H9 (cell line): Measurements from ENCODE around the gene LRRC74B. TPM values are rescaled to one million over a fixed set of nuclear protein-coding genes. Genes with fewer than 3 reads are reported as not detected.

Source experiments
- DNase-seq: peaks from one replicate; pipeline ENCODE4 v3.0.0-alpha.2; 2017
- H2AFZ ChIP-seq: one replicate; pipeline ENCODE4 v1.6.1; 2013; ENCODE audit warnings: mild to moderate bottlenecking, low read length, control low read depth, moderate library complexity
- H2AK5ac ChIP-seq: 2 replicates; pipeline ENCODE4 v1.6.1; 2013; ENCODE audit warnings: low read length, control low read depth, mixed read lengths; ENCODE audit not compliant: insufficient read length
- H2BK120ac ChIP-seq: one replicate; pipeline ENCODE4 v1.6.1; 2013; ENCODE audit warnings: low read depth, mild to moderate bottlenecking, low read length, control low read depth, inconsistent platforms; ENCODE audit not compliant: poor library complexity, severe bottlenecking
- H2BK12ac ChIP-seq: 2 replicates; pipeline ENCODE4 v1.6.1; 2013; ENCODE audit warnings: low read length, control low read depth, mixed read lengths, low read depth; ENCODE audit not compliant: insufficient read length
- H2BK15ac ChIP-seq: 2 replicates; pipeline ENCODE4 v1.6.1; 2013; ENCODE audit warnings: low read depth, low read length, control low read depth
- H2BK20ac ChIP-seq: one replicate; pipeline ENCODE4 v1.6.1; 2013; ENCODE audit warnings: low read depth, mild to moderate bottlenecking, low read length, control low read depth, inconsistent platforms; ENCODE audit not compliant: poor library complexity, severe bottlenecking
- H2BK5ac ChIP-seq: 2 replicates; pipeline ENCODE4 v1.6.1; 2013; ENCODE audit warnings: low read length, control low read depth, mixed read lengths; ENCODE audit not compliant: insufficient read length
- H3K14ac ChIP-seq: 2 replicates; pipeline ENCODE4 v1.6.1; 2013; ENCODE audit warnings: low read length, control low read depth; ENCODE audit not compliant: insufficient read depth
- H3K18ac ChIP-seq: 2 replicates; pipeline ENCODE4 v1.6.1; 2013; ENCODE audit warnings: low read depth, mild to moderate bottlenecking, mixed read lengths, low read length, control low read depth; ENCODE audit not compliant: insufficient read length
- H3K23ac ChIP-seq: 2 replicates; pipeline ENCODE4 v1.6.1; 2013; ENCODE audit warnings: low read length, control low read depth, mixed read lengths, low read depth; ENCODE audit not compliant: insufficient read length
- H3K23me2 ChIP-seq: 2 replicates; pipeline ENCODE4 v1.6.1; 2013; ENCODE audit warnings: low read depth, mild to moderate bottlenecking, mixed read lengths, low read length, control low read depth; ENCODE audit not compliant: insufficient read length, poor library complexity, severe bottlenecking
- H3K27ac ChIP-seq: 2 replicates; pipeline ENCODE4 v1.5.1; 2013; ENCODE audit warnings: low read length, control low read depth, mixed read lengths, low read depth; ENCODE audit not compliant: insufficient read length
- H3K27me3 ChIP-seq: 2 replicates; pipeline ENCODE4 v1.6.1; 2013; ENCODE audit warnings: low read length, control low read depth, inconsistent platforms; ENCODE audit not compliant: insufficient read depth
- H3K4ac ChIP-seq: 2 replicates; pipeline ENCODE4 v1.6.1; 2013; ENCODE audit warnings: low read depth, mild to moderate bottlenecking, control low read depth, inconsistent platforms, low read length, moderate library complexity
- H3K4me1 ChIP-seq: 2 replicates; pipeline ENCODE4 v1.6.1; 2013; ENCODE audit warnings: low read length, control low read depth, inconsistent platforms; ENCODE audit not compliant: insufficient read depth
- H3K4me2 ChIP-seq: 2 replicates; pipeline ENCODE4 v1.6.1; 2013; ENCODE audit warnings: low read length, control low read depth, mixed read lengths; ENCODE audit not compliant: insufficient read length, insufficient read depth
- H3K56ac ChIP-seq: 2 replicates; pipeline ENCODE4 v1.6.1; 2013; ENCODE audit warnings: low read depth, mild to moderate bottlenecking, mixed read lengths, low read length, control low read depth; ENCODE audit not compliant: insufficient read length
- H3K79me1 ChIP-seq: 2 replicates; pipeline ENCODE4 v1.6.1; 2013; ENCODE audit warnings: low read depth, mild to moderate bottlenecking, moderate library complexity, low read length, control low read depth, inconsistent platforms; ENCODE audit not compliant: insufficient read depth, poor library complexity, severe bottlenecking
- H3K79me2 ChIP-seq: 2 replicates; pipeline ENCODE4 v1.6.1; 2013; ENCODE audit warnings: low read length, control low read depth, inconsistent platforms; ENCODE audit not compliant: insufficient read depth
- H3K9ac ChIP-seq: 2 replicates; pipeline ENCODE4 v1.6.1; 2013; ENCODE audit warnings: low read length, control low read depth, mixed read lengths; ENCODE audit not compliant: insufficient read length; ENCODE audit errors: extremely low read depth
- H3K9me3 ChIP-seq: one replicate; pipeline ENCODE4 v1.6.1; 2013; ENCODE audit warnings: low read depth, low read length, inconsistent platforms; ENCODE audit not compliant: control insufficient read depth
- H3T11ph ChIP-seq: one replicate; pipeline ENCODE4 v1.6.1; 2013; ENCODE audit warnings: mild to moderate bottlenecking, low read length, control low read depth, inconsistent platforms
- H4K20me1 ChIP-seq: one replicate; pipeline ENCODE4 v1.6.1; 2013; ENCODE audit not compliant: control insufficient read depth, insufficient read length, insufficient read depth
- H4K5ac ChIP-seq: 2 replicates; pipeline ENCODE4 v1.6.1; 2013; ENCODE audit warnings: low read depth, mild to moderate bottlenecking, mixed read lengths, low read length, control low read depth; ENCODE audit not compliant: insufficient read length
- H4K8ac ChIP-seq: replicated peaks from 2 replicates; pipeline ENCODE4 v1.6.1; 2013; ENCODE audit warnings: low read length, control low read depth, mixed read lengths, low read depth; ENCODE audit not compliant: insufficient read length
- H4K91ac ChIP-seq: 2 replicates; pipeline ENCODE4 v1.6.1; 2013; ENCODE audit warnings: low read depth, mild to moderate bottlenecking, moderate library complexity, mixed read lengths, low read length, control low read depth; ENCODE audit not compliant: insufficient read length
- H3K27ac Mint-ChIP-seq, 3 experiments: 2 replicates in 2 of 3; 3 replicates in 1 of 3; pipeline ENCODE4 v1.8.0; 2020 to 2021; ENCODE audit warnings: mixed read lengths in 3 of 3, mild to moderate bottlenecking in 1 of 3, moderate library complexity in 1 of 3
- H3K27me3 Mint-ChIP-seq: 2 replicates; pipeline ENCODE4 v1.8.0; 2021; ENCODE audit warnings: low read depth, mild to moderate bottlenecking, moderate library complexity, mixed read lengths
- H3K36me3 Mint-ChIP-seq, 3 experiments: 2 replicates in 2 of 3; 3 replicates in 1 of 3; pipeline ENCODE4 v1.8.0; 2020 to 2021; ENCODE audit warnings: low read depth in 3 of 3, mixed read lengths in 3 of 3; ENCODE audit not compliant: insufficient read depth in 1 of 3
- H3K4me1 Mint-ChIP-seq, 2 experiments: 2 replicates each; pipeline ENCODE4 v1.8.0; 2020; ENCODE audit warnings: mixed read lengths in 2 of 2
- H3K4me3 Mint-ChIP-seq, 2 experiments: 2 replicates in 1 of 2; 3 replicates in 1 of 2; pipeline ENCODE4 v1.8.0; 2020 to 2021; ENCODE audit warnings: mild to moderate bottlenecking in 2 of 2, mixed read lengths in 2 of 2, moderate library complexity in 1 of 2
- H3K9me3 Mint-ChIP-seq, 2 experiments: 2 replicates in 1 of 2; 3 replicates in 1 of 2; pipeline ENCODE4 v1.8.0; 2020; ENCODE audit warnings: mild to moderate bottlenecking in 2 of 2, mixed read lengths in 2 of 2, moderate library complexity in 1 of 2
- WGBS: extraction: QIAGEN DNeasy Blood & Tissue Kit; methylation state at CpG from one replicate; pipeline ENCODE4 v1.1.7; 2013; ENCODE audit warnings: missing lambda C conversion rate, low lambda C conversion rate, mixed read lengths; ENCODE audit not compliant: insufficient read length; ENCODE audit errors: extremely low coverage; 5-methylcytosine and 5-hydroxymethylcytosine counted together
- total RNA-seq: library from RNA; stranded (reverse); gene quantifications from 2 replicates; pipeline ENCODE4 v1.2.1, GENCODE V29; 2021
- TF ChIP-seq, protein P1 (sequence below): fragments of 200-600 bp; sonication (generic); conservative IDR thresholded peaks from 3 replicates; pipeline ENCODE4 v1.8.0; 2021; ENCODE audit warnings: antibody characterized with exemption, mild to moderate bottlenecking

LRRC74B gene
- total RNA-seq, 1 experiment from 2014 or later, result not detected

DNA sequence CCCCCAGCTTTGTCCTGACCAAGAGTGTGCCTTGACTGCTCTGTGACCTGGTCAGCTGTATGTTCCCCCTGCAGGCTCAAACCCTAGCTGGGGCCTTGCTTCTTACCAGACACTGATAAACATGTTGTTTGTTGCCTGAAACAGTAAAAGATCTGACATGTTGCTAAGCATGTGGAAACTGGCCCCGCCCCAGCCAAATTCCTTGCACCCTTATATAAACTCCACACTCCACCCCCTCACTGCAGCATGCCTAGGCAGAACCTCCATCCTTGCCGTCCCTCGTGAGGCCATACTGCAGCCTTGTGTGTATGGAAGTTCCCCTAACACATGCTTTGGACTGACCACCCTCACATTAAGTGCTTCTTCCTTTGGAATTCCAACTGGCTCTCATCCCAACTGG lies 27.3 kb downstream of the LRRC74B start:
- no peaks in the 10 kb centered on the region for H3K9me3 ChIP-seq

More for the DNA sequence above, 27.3 kb downstream of the LRRC74B start:
- no peak for DNase-seq
- Histone ChIP-seq H3K79me2 (no peaks in the 10 kb centered on the region), H3K4me2 (no peak overlapping the region), H2BK20ac (no peak overlapping the region), H4K91ac (no peak overlapping the region), H4K20me1 (no peaks in the 10 kb centered on the region), H4K8ac (no peak overlapping the region), H3K14ac (no peak overlapping the region), H4K5ac (no peak overlapping the region), H3T11ph (no peak overlapping the region), H3K18ac (no peak overlapping the region), H2BK120ac (no peak overlapping the region), H2BK12ac (no peak overlapping the region), H3K27me3 (no peaks in the 10 kb centered on the region), H2AK5ac (no peak overlapping the region), H3K9ac (no peak overlapping the region), H3K79me1 (no peaks in the 10 kb centered on the region), H3K4ac (no peak overlapping the region), H3K27ac (no peak overlapping the region), H2BK5ac (no peak overlapping the region), H3K4me1 (no peaks in the 10 kb centered on the region), H2BK15ac (no peak overlapping the region), H2AFZ (no peak overlapping the region), H3K56ac (no peak overlapping the region), H3K23me2 (no peaks in the 10 kb centered on the region), H3K23ac (no peak overlapping the region)
- H3K4me3 Mint-ChIP-seq, result no peak overlapping the region
- no peaks in the 10 kb centered on the region; a peak in 2 of 7 replicates for H3K36me3 Mint-ChIP-seq
- H3K4me1 Mint-ChIP-seq, result no peaks in the 10 kb centered on the region
- TF ChIP-seq, protein P1, sequence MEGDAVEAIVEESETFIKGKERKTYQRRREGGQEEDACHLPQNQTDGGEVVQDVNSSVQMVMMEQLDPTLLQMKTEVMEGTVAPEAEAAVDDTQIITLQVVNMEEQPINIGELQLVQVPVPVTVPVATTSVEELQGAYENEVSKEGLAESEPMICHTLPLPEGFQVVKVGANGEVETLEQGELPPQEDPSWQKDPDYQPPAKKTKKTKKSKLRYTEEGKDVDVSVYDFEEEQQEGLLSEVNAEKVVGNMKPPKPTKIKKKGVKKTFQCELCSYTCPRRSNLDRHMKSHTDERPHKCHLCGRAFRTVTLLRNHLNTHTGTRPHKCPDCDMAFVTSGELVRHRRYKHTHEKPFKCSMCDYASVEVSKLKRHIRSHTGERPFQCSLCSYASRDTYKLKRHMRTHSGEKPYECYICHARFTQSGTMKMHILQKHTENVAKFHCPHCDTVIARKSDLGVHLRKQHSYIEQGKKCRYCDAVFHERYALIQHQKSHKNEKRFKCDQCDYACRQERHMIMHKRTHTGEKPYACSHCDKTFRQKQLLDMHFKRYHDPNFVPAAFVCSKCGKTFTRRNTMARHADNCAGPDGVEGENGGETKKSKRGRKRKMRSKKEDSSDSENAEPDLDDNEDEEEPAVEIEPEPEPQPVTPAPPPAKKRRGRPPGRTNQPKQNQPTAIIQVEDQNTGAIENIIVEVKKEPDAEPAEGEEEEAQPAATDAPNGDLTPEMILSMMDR, result no peak
- H3K9me3 Mint-ChIP-seq, result peaks cover 0 to 2% of the 10 kb centered on the region in 2 experiments; a peak in 1 of 5 replicates
- peaks cover 9% of the 10 kb centered on the region for H3K27me3 Mint-ChIP-seq
- no CpG with 5 or more reads among the region's 3 CpGs for WGBS
- no peak overlapping the region for H3K27ac Mint-ChIP-seq
